Measurements from ENCODE around the gene CDC20B. TPM values are rescaled to one million over a fixed set of nuclear protein-coding genes. Genes with fewer than 3 reads are reported as not detected.

CDC20B gene
- total RNA-seq, 1 donor from 2014 or later: not detected

DNA sequence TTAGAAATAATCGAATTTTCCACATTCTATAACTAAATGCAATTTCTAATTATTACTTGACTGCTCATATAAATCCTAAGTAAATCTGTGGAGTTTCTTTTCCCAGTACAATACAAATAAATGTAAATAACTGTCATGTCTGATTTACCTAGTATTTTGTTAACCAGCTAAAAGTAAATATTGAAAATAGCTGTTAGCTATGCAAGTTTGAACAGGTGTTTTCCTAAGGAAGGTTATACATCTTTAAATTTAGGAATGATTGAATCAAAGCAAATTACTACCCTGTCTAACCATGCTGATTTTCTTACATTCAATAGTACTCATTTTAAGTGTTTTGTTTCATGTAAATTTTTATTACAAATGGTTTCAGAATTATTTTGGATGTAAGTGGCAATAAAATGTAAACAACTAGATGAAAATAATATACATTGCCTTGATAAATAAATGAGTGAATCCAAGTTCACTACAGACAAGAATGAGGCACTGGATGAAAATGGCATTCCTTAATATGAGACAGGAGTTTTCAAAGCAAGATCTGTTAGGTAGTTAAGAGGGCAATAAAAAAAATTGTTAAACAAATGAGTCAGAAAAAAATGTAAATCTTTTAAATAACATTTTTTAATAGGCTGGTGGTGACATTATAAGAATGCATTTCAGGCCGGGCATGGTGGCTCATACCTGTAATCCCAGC is 38.4 kb upstream of the CDC20B start:
- H3K4me3 ChIP-seq (ENCODE audit: low read depth, low read length): no peak overlapping the region
- TF ChIP-seq, protein P1, sequence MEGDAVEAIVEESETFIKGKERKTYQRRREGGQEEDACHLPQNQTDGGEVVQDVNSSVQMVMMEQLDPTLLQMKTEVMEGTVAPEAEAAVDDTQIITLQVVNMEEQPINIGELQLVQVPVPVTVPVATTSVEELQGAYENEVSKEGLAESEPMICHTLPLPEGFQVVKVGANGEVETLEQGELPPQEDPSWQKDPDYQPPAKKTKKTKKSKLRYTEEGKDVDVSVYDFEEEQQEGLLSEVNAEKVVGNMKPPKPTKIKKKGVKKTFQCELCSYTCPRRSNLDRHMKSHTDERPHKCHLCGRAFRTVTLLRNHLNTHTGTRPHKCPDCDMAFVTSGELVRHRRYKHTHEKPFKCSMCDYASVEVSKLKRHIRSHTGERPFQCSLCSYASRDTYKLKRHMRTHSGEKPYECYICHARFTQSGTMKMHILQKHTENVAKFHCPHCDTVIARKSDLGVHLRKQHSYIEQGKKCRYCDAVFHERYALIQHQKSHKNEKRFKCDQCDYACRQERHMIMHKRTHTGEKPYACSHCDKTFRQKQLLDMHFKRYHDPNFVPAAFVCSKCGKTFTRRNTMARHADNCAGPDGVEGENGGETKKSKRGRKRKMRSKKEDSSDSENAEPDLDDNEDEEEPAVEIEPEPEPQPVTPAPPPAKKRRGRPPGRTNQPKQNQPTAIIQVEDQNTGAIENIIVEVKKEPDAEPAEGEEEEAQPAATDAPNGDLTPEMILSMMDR (conservative IDR thresholded peaks at IDR 0.05; ENCODE audit: low read depth, low read length): no peak
- no peak for DNase-seq (ENCODE audit: low read depth)

DNA sequence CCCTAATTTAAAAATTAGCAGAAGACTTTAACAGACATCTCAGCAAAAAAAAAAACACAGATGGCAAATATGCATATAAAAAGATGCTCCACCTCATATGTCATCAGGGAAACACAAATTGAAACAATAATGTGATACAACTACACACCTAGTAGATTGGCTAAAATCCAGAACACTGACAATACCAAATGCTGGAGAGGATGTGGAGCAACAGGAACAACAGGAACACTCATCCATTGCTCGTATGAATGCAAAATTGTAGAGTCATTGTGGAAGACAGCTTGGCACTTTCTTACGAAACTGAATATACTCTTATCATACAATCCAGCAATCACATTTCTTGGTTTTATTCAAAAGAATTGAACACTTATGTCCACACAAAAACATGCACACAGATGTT is 32.0 kb upstream of the CDC20B start:
- H3K4me3 ChIP-seq (ENCODE audit: low read depth, low read length): no peak overlapping the region
- DNase-seq (ENCODE audit: low read depth): no peak
- TF ChIP-seq, protein P1 (conservative IDR thresholded peaks at IDR 0.05; ENCODE audit: low read depth, low read length): no peak

DNA sequence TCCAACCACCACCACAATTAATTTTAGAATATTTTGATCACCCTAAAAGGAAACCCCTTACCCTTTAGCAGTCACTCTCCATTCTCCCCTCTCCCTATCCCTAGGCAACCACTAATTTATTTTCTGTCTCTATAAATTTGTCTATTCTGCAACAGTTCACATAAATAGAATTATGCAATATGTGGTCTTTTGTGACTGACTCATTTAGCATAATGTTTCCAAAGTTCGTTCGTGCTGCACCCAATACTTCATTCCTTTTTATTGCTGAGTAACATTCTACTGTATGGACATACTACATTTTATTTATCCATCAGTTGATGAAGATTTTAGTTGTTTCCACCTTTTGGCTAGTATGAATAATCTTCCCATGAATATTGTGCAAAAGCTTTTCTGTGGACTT is 18.2 kb upstream of the CDC20B start:
- no peak for DNase-seq (ENCODE audit: low read depth)
- H3K4me3 ChIP-seq (ENCODE audit: low read depth, low read length): no peak overlapping the region
- TF ChIP-seq, protein P1 (conservative IDR thresholded peaks at IDR 0.05; ENCODE audit: low read depth, low read length): no peak

DNA sequence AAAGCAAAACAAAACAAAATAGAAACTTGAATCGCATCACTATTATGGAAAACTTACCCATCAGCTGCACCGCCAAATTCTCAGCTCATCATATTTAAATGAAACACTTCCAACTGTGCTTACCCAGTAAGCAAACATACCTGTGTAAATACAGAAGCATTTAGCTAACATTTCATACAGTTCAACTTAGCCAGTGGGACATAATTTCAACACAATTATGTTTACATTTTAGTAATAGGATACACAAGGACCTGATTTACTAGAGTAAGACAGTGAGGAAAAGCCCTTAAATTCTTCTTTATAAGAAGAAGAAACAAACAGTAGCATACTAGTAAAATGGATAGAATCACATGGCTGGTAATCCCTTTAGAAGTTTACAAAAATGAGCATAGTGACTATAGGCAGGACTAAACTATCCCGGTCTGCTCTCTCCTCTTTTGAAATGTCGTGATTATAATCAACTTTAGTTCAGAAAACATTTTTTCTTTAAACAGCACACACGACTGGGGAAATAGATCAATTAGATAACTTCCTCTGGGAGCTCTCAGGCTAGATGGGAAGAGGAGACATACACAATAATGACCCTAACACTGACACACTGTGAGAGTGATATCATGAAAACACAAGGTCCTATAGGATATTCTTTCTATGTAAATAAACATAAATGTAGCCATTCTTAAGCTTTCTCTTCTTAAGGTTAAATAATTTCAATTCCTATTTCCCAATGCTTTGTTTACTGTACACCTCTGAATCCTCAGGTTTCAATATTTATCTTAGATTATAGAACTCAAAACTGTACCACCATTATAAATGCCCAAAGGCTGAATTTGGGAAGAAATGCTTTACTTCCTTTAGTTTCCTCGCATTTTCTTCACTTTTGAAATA is 15.9 kb upstream of the CDC20B start:
- DNase-seq (ENCODE audit: low read depth): no peak

DNA sequence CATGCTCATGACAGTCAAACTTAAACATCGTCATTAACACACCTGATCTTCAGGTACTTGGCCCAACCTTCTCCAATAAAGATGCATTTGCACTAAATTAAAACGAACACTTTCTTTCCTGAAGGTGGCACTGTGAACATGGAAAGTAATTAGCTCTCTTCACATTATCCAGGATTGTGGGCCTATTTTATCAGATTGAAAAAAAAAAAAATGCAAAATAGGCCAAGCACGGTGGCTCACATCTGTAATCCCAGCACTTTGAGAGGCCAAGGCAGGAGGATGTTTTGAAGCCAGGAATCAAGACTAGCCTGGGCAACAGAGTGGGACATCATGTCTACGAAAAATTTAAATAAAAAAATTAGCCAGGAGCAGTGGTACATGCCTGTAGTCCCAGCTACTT is 14.4 kb upstream of the CDC20B start:
- no peak overlapping the region for H3K4me3 ChIP-seq (ENCODE audit: low read depth, low read length)
- TF ChIP-seq, protein P1 (conservative IDR thresholded peaks at IDR 0.05; ENCODE audit: low read depth, low read length): peak; percentile 57
- no peak for DNase-seq (ENCODE audit: low read depth)

More for the DNA sequence above, 15.9 kb upstream of the CDC20B start:
- no peak overlapping the region for H3K4me3 ChIP-seq (ENCODE audit: low read depth, low read length)
- TF ChIP-seq, protein P1 (conservative IDR thresholded peaks at IDR 0.05; ENCODE audit: low read depth, low read length): no peak

DNA sequence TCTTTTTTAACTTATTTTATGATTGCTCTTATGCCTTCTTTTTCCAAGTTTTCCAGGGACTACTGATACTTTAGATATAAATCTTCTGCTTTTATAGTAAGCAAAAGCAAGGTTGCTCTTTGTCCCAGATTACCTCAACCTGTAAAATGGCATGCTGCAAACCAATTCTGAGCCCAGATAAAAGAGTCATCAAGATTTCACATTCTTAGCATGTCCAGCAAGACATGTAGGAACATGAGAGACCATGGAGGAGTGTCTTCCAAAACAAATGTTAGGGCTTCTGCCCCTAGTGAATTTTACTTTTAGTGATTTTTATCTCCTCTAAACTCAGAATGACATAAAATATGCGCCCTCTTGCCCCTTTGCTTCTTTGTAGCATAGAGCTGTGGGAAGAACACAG is 7.0 kb upstream of the CDC20B start:
- no peak for DNase-seq (ENCODE audit: low read depth)
- TF ChIP-seq, protein P1 (conservative IDR thresholded peaks at IDR 0.05; ENCODE audit: low read depth, low read length): no peak
- H3K4me3 ChIP-seq (ENCODE audit: low read depth, low read length): no peak overlapping the region
